Fibroblast of lung (primary cell): ENCODE results near the gene AKNA. TPM values are rescaled to one million over a fixed set of nuclear protein-coding genes. Genes with fewer than 3 reads are reported as not detected.

Experiments
- DNase-seq, 2 donors: peaks; one replicate each; pipeline versions ENCODE4 v3.0.0 to v3.0.0-alpha.2; 2010; ENCODE audit warnings: low read depth in 2 of 2
- H2AFZ ChIP-seq: 2 replicates; pipeline ENCODE4 v1.5.1; 2012; ENCODE audit warnings: low read length, control low read depth, inconsistent platforms
- H3K27ac ChIP-seq: 2 replicates; pipeline ENCODE4 v1.5.1; 2011; ENCODE audit warnings: low read length, control low read depth; ENCODE audit not compliant: insufficient read depth
- H3K27me3 ChIP-seq: 2 replicates; pipeline ENCODE4 v1.5.1; 2011; ENCODE audit warnings: mild to moderate bottlenecking, low read length; ENCODE audit not compliant: control insufficient read depth, insufficient read depth
- H3K36me3 ChIP-seq: 2 replicates; pipeline ENCODE4 v1.5.1; 2011; ENCODE audit warnings: low read length; ENCODE audit not compliant: control insufficient read depth, insufficient read depth
- H3K4me1 ChIP-seq: 2 replicates; pipeline ENCODE4 v1.5.1; 2011; ENCODE audit warnings: low read length; ENCODE audit not compliant: control insufficient read depth, insufficient read depth; ENCODE audit errors: extremely low read depth
- H3K4me2 ChIP-seq: 2 replicates; pipeline ENCODE4 v1.5.1; 2011; ENCODE audit warnings: low read length, control low read depth; ENCODE audit not compliant: insufficient read depth; ENCODE audit errors: extremely low read depth
- H3K4me3 ChIP-seq, 4 experiments: fragments of 200-600 bp in 1 of 4; sonication (generic) in 1 of 4; replicated peaks in 1 of 4; 2 replicates each; pipeline ENCODE4 v1.5.1; 2011 to 2016; ENCODE audit warnings: low read length in 4 of 4, low read depth in 3 of 4, mild to moderate bottlenecking in 3 of 4, control low read depth in 2 of 4, inconsistent platforms in 1 of 4, mixed read lengths in 1 of 4; ENCODE audit not compliant: insufficient read depth in 1 of 4; ENCODE audit errors: control extremely low read depth in 1 of 4
- H3K79me2 ChIP-seq: 2 replicates; pipeline ENCODE4 v1.5.1; 2012; ENCODE audit warnings: mild to moderate bottlenecking, low read length, inconsistent platforms; ENCODE audit not compliant: control insufficient read depth, insufficient read depth
- H3K9ac ChIP-seq: 2 replicates; pipeline ENCODE4 v1.5.1; 2011; ENCODE audit warnings: mild to moderate bottlenecking, low read length, control low read depth; ENCODE audit not compliant: insufficient read depth
- H3K9me3 ChIP-seq: 2 replicates; pipeline ENCODE4 v1.5.1; 2012; ENCODE audit warnings: low read depth, low read length; ENCODE audit not compliant: control insufficient read depth, insufficient read depth
- H4K20me1 ChIP-seq: 2 replicates; pipeline ENCODE4 v1.5.1; 2011; ENCODE audit warnings: low read length; ENCODE audit not compliant: control insufficient read depth, insufficient read depth; ENCODE audit errors: extremely low read depth
- CTCF ChIP-seq, 2 donors: IDR thresholded peaks in 1 of 2; conservative IDR thresholded peaks in 1 of 2; 1 replicate in 1 of 2; 2 replicates in 1 of 2; pipeline ENCODE4 v1.5.1; 2011 to 2012; ENCODE audit warnings: low read length in 2 of 2, control low read depth in 1 of 2, inconsistent platforms in 1 of 2, low read depth in 1 of 2, mild to moderate bottlenecking in 1 of 2
- EZH2 ChIP-seq: IDR thresholded peaks from 2 replicates; pipeline ENCODE4 v1.5.1; 2012; ENCODE audit warnings: low read length, control low read depth, mild to moderate bottlenecking; ENCODE audit errors: missing control alignments
- polyA plus RNA-seq, 2 donors: library from polyadenylated mRNA; depleted of rRNA in 1 of 2; stranded (reverse) in 1 of 2; unstranded in 1 of 2; fragments of >200 nt; gene quantifications; 2 replicates each; pipeline ENCODE4 v1.2.1, GENCODE V29; 2011 to 2012; ENCODE audit warnings: missing spikeins in 1 of 2
- total RNA-seq: library from RNA; depleted of rRNA; stranded (reverse); fragments of >200 nt; gene quantifications from 2 replicates; pipeline ENCODE4 v1.2.1, GENCODE V29; 2014

Gene AKNA
- total and polyA plus RNA-seq, 2 donors (not counting 1 experiment from before 2014, with no cell fraction given): 5.6 to 19.3 TPM

DNA sequence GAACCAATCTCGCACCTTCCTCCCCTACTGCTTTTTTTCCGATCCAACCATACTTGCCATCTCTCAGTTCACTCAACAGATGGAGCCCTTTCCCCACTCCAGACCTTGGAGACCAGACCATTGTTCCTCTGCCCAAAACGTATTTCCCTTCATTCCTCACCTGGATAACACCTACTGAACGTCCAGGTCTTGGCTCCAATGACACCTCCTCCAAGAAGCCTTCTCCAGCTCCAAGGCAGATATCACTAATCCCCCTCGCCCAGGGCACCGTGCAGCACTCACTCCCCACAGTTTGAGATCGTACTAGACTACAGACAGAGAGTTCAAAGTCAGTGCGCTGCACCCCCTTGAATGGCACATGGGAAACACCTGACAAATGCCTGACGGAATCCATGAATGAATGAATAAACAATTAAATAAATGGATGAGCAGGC lies 47.1 kb upstream of the AKNA start:
- H3K4me3 ChIP-seq: no peak overlapping the region
- no peaks in the 10 kb centered on the region for H3K9me3 ChIP-seq
- H3K4me2 ChIP-seq: no peak overlapping the region
- H3K27me3 ChIP-seq: peaks cover 11% of the 10 kb centered on the region
- no peaks in the 10 kb centered on the region for H3K79me2 ChIP-seq
- H3K4me1 ChIP-seq: no peaks in the 10 kb centered on the region
- no peaks in the 10 kb centered on the region for H3K36me3 ChIP-seq
- no peak overlapping the region for H3K27ac ChIP-seq
- TF ChIP-seq CTCF (conservative IDR thresholded peaks at IDR 0.05 in 1 of 2, IDR thresholded peaks at IDR 0.05 in 1 of 2; ENCODE audit: low read depth in 1 of 2, low read length in 2 of 2) (peak; percentile 67 to 76), EZH2 (no peak)
- no peak overlapping the region for H3K9ac ChIP-seq
- peak; percentile 23 to 45 for DNase-seq
- H2AFZ ChIP-seq: no peak overlapping the region
- H4K20me1 ChIP-seq: no peaks in the 10 kb centered on the region

DNA sequence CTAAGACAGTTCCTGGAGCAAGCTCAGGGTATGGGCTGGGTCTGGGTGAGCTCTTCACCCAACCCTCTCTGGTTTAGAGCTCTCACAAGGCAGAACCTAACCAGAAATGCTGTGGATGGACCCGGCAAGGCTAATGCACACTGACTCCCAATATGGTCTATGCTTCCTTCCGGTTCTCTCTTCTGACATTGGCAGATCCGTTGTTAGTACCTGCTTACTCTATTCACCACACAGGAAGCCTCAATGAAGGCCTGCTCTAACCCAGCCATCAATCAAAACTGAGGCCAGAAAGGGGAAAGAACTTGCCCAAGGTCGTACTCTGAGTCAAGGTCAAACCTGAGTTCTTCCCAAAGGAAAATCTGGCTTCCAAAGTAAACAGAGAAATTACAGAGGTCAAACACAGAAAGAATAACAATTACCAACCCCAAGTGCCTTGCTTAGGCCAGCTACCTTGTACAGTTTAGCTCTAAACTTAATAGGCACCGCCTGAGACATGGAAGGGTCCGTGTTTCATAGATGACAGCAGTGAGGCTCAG lies 46.0 kb upstream of the AKNA start:
- Histone ChIP-seq H3K4me2 (no peak overlapping the region), H4K20me1 (no peaks in the 10 kb centered on the region), H3K27me3 (peaks cover 11% of the 10 kb centered on the region), H3K79me2 (no peaks in the 10 kb centered on the region), H2AFZ (no peak overlapping the region), H3K36me3 (no peaks in the 10 kb centered on the region), H3K4me3 (no peak overlapping the region), H3K4me1 (no peaks in the 10 kb centered on the region), H3K27ac (no peak overlapping the region), H3K9me3 (no peaks in the 10 kb centered on the region), H3K9ac (no peak overlapping the region)
- TF ChIP-seq EZH2 (no peak), CTCF (conservative IDR thresholded peaks at IDR 0.05 in 1 of 2, IDR thresholded peaks at IDR 0.05 in 1 of 2; ENCODE audit: low read depth in 1 of 2, low read length in 2 of 2) (no peak)
- DNase-seq: no peak

GRCh38 chr9:114433086-114433485 lies 45.3 kb upstream of the AKNA start:
- TF ChIP-seq CTCF (conservative IDR thresholded peaks at IDR 0.05 in 1 of 2, IDR thresholded peaks at IDR 0.05 in 1 of 2; ENCODE audit: low read depth in 1 of 2, low read length in 2 of 2) (no peak), EZH2 (no peak)
- H3K4me2 ChIP-seq: no peak overlapping the region

More at GRCh38 chr9:114433086-114433485, 45.3 kb upstream of the AKNA start:
- Histone ChIP-seq H2AFZ (no peak overlapping the region), H3K27ac (no peak overlapping the region), H3K27me3 (peaks cover 11% of the 10 kb centered on the region), H3K9me3 (no peaks in the 10 kb centered on the region), H3K79me2 (no peaks in the 10 kb centered on the region), H3K4me1 (no peaks in the 10 kb centered on the region), H4K20me1 (no peaks in the 10 kb centered on the region), H3K4me3 (no peak overlapping the region), H3K9ac (no peak overlapping the region), H3K36me3 (no peaks in the 10 kb centered on the region)
- DNase-seq: no peak
